ENCODE measurements around the gene ZDHHC12. TPM values are rescaled to one million over a fixed set of nuclear protein-coding genes. Genes with fewer than 3 reads are reported as not detected.

ZDHHC12 gene
- total RNA-seq, 1 donor from 2014 or later = 25.6 TPM

- Mint-ChIP-seq H3K9me3 (no peaks in the 10 kb centered on the region), H3K4me1 (ENCODE audit: unreplicated experiment) (no peaks in the 10 kb centered on the region), H3K4me3 (no peak overlapping the region), H3K27me3 (no peaks in the 10 kb centered on the region), H3K27ac (no peak overlapping the region), H3K36me3 (no peaks in the 10 kb centered on the region)
- DNase-seq (ENCODE audit: extremely low spot score, unreplicated experiment) = no peak
- TF ChIP-seq CTCF (conservative IDR thresholded peaks at IDR 0.05) = no peak
These were observed 17.1 kb downstream of the ZDHHC12 start for GRCh38 chr9:128706671-128707381.

- TF ChIP-seq CTCF (conservative IDR thresholded peaks at IDR 0.05) = no peak
- no peak overlapping the region for H3K27ac Mint-ChIP-seq
- no peaks in the 10 kb centered on the region for H3K4me1 Mint-ChIP-seq (ENCODE audit: unreplicated experiment)
- DNase-seq (ENCODE audit: extremely low spot score, unreplicated experiment) = no peak
- no peaks in the 10 kb centered on the region for H3K27me3 Mint-ChIP-seq
- no peak overlapping the region for H3K4me3 Mint-ChIP-seq
- no peaks in the 10 kb centered on the region for H3K36me3 Mint-ChIP-seq
- no peaks in the 10 kb centered on the region for H3K9me3 Mint-ChIP-seq
These were observed 17.9 kb downstream of the ZDHHC12 start for GRCh38 chr9:128706045-128706444.

GRCh38 chr9:128705051-128705965, 18.6 kb downstream of the ZDHHC12 start:
- no peak for DNase-seq (ENCODE audit: extremely low spot score, unreplicated experiment)
- no peaks in the 10 kb centered on the region for H3K9me3 Mint-ChIP-seq
- H3K27me3 Mint-ChIP-seq = no peaks in the 10 kb centered on the region
- H3K4me3 Mint-ChIP-seq = no peak overlapping the region
- no peak overlapping the region for H3K27ac Mint-ChIP-seq
- H3K4me1 Mint-ChIP-seq (ENCODE audit: unreplicated experiment) = no peaks in the 10 kb centered on the region
- no peaks in the 10 kb centered on the region for H3K36me3 Mint-ChIP-seq
- TF ChIP-seq CTCF (conservative IDR thresholded peaks at IDR 0.05) = no peak

GRCh38 chr9:128704356-128704670, 19.6 kb downstream of the ZDHHC12 start:
- no peak for DNase-seq (ENCODE audit: extremely low spot score, unreplicated experiment)
- H3K4me1 Mint-ChIP-seq (ENCODE audit: unreplicated experiment) = no peaks in the 10 kb centered on the region
- no peak overlapping the region for H3K27ac Mint-ChIP-seq
- H3K9me3 Mint-ChIP-seq = no peaks in the 10 kb centered on the region
- peak overlapping the region; percentile 44 for H3K4me3 Mint-ChIP-seq
- no peak for TF ChIP-seq CTCF (conservative IDR thresholded peaks at IDR 0.05)
- H3K27me3 Mint-ChIP-seq = no peaks in the 10 kb centered on the region
- no peaks in the 10 kb centered on the region for H3K36me3 Mint-ChIP-seq

GRCh38 chr9:128703616-128704355, 20.1 kb downstream of the ZDHHC12 start:
- Mint-ChIP-seq H3K4me3 (peak overlapping the region; percentile 88), H3K27ac (no peak overlapping the region), H3K9me3 (no peaks in the 10 kb centered on the region), H3K4me1 (ENCODE audit: unreplicated experiment) (no peaks in the 10 kb centered on the region), H3K27me3 (no peaks in the 10 kb centered on the region), H3K36me3 (no peaks in the 10 kb centered on the region)
- no peak for TF ChIP-seq CTCF (conservative IDR thresholded peaks at IDR 0.05)
- no peak for DNase-seq (ENCODE audit: extremely low spot score, unreplicated experiment)
